ENCODE measurements around the gene INPP5K.

Gene INPP5K

GRCh38 chr17:1491443-1492248 lies 24.8 kb downstream of the INPP5K start:
- Histone ChIP-seq H3K9me3 (ENCODE audit: control insufficient read depth, insufficient read depth, low read depth, low read length) (no peaks in the 10 kb centered on the region), H3K27me3 (ENCODE audit: control insufficient read depth, insufficient read depth, low read length) (peaks cover 5% of the 10 kb centered on the region; the same call in 1 of the 2 replicates), H3K27ac (ENCODE audit: low read depth, low read length) (no peak overlapping the region; the same call in 1 of the 2 replicates), H3K4me1 (ENCODE audit: control insufficient read depth, insufficient read depth, low read length) (peaks cover 37% of the 10 kb centered on the region), H3K4me3 (ENCODE audit: low read depth, low read length) (peak overlapping the region; percentile 97), H3K36me3 (ENCODE audit: control insufficient read depth, insufficient read depth, low read length) (peaks cover 15% of the 10 kb centered on the region), H3K9ac (ENCODE audit: low read length) (peak overlapping the region; percentile 78)

DNA sequence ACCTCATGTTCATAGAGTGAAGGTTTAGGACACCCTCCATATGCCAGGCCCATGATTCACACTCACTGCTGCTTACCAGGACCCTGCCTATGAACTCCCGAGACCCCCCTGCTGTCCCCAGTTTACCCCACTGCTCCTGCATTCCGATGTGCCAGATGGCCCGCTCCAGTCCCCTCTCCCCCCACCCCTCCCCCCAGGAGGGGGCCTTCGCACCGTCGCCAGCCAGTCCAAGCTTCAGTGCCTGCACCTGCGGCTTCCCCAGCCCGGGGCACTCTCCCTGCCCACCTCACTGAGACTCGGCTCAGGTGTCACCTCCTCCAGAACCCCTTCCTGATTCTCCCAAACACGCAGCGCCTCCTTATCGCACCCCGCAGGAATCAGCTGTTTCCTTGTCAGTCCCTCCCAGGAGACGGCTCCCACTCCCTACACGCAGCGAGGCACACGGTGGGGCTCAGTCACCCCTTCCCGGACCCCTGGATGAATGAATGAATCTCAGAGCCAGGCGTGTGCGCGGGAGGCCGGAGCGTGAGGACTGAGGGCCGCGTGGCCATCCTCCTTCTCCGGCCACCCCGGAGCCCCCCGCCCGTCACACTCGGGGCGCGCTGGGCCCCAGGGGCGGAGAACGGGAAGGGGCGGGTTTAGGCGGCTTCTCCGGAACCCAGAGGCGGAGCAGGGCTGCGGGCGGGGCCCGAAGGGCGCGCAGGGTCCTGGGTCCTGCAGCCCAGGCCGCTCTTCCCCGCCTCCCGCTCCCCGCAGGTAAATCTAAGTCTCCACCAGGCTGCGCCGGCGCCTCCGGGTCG lies 25.6 kb downstream of the INPP5K start:
- Histone ChIP-seq H3K9me3 (ENCODE audit: control insufficient read depth, insufficient read depth, low read depth, low read length) (no peaks in the 10 kb centered on the region), H3K27me3 (ENCODE audit: control insufficient read depth, insufficient read depth, low read length) (peaks cover 5% of the 10 kb centered on the region; the same call in 1 of the 2 replicates), H3K9ac (ENCODE audit: low read length) (peak overlapping the region; percentile 78), H3K36me3 (ENCODE audit: control insufficient read depth, insufficient read depth, low read length) (peaks cover 7% of the 10 kb centered on the region; the same call in 1 of the 2 replicates), H3K4me3 (ENCODE audit: low read depth, low read length) (peak overlapping the region; percentile 97), H3K27ac (ENCODE audit: low read depth, low read length) (peak overlapping the region; percentile 47; the same call in 1 of the 2 replicates), H3K4me1 (ENCODE audit: control insufficient read depth, insufficient read depth, low read length) (peaks cover 37% of the 10 kb centered on the region)

GRCh38 chr17:1488826-1489270 lies 27.6 kb downstream of the INPP5K start:
- Histone ChIP-seq H3K27ac (ENCODE audit: low read depth, low read length) (peak overlapping the region; percentile 86; the same call in 1 of the 2 replicates), H3K9ac (ENCODE audit: low read length) (peak overlapping the region; percentile 88), H3K36me3 (ENCODE audit: control insufficient read depth, insufficient read depth, low read length) (no peaks in the 10 kb centered on the region), H3K9me3 (ENCODE audit: control insufficient read depth, insufficient read depth, low read depth, low read length) (no peaks in the 10 kb centered on the region), H3K27me3 (ENCODE audit: control insufficient read depth, insufficient read depth, low read length) (peaks cover 5% of the 10 kb centered on the region; the same call in 1 of the 2 replicates), H3K4me1 (ENCODE audit: control insufficient read depth, insufficient read depth, low read length) (peaks cover 44% of the 10 kb centered on the region), H3K4me3 (ENCODE audit: low read depth, low read length) (peak overlapping the region; percentile 76)

DNA sequence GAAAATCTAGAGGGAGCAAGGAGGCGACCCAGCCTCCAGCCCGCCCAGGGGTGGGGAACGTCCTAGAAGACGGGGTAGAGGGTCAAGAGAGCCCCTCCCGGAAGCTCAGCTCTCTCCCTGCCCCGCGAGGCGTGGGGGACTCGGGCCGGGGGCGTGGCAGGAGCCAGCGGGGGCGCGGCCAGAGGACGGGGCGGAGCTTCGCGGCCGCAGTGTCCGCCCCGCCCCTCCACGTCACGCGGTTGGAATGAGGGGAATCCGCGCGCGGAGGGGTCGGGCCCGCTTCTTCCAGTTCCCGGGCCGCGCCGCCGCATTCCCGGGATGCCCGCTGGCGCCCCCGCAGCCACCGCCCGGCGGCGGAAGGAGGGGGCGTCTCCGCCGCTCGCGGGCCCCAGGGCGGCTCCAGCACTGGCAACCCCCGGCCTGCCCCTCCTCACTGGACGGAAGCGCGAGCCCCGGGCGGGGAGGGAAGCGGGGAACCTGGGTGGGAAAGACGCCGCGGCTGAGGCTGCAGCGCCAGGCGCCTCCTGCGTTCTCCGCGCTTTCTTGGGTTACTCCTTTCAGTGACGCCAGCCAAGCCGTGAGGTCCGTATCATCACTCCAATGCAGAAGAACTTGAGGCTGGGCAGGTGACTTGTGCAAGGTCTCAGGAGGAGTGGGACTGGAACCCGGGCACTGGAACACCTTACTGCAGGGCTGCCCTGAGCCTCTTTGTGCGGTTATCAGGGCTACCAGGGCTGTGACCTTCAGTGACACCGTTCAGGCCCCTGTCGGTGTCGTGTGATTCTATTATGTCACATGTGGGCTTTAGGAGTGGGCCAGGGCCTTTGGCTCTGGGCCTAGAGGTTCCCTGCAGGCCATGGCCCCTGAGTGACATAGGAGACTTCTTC lies 28.2 kb downstream of the INPP5K start:
- peaks cover 5% of the 10 kb centered on the region for H3K36me3 ChIP-seq (ENCODE audit: control insufficient read depth, insufficient read depth, low read length)
- peaks cover 39% of the 10 kb centered on the region for H3K4me1 ChIP-seq (ENCODE audit: control insufficient read depth, insufficient read depth, low read length)
- peak overlapping the region; percentile 76 for H3K4me3 ChIP-seq (ENCODE audit: low read depth, low read length)
- peak overlapping the region; percentile 92 for H3K9ac ChIP-seq (ENCODE audit: low read length)
- peak overlapping the region; percentile 86; the same call in 1 of the 2 replicates for H3K27ac ChIP-seq (ENCODE audit: low read depth, low read length)
- H3K27me3 ChIP-seq (ENCODE audit: control insufficient read depth, insufficient read depth, low read length): peaks cover 5% of the 10 kb centered on the region; the same call in 1 of the 2 replicates
- no peaks in the 10 kb centered on the region for H3K9me3 ChIP-seq (ENCODE audit: control insufficient read depth, insufficient read depth, low read depth, low read length)

GRCh38 chr17:1486802-1487695 lies 29.4 kb downstream of the INPP5K start:
- H3K9ac ChIP-seq (ENCODE audit: low read length): peak overlapping the region; percentile 92

GRCh38 chr17:1485423-1486376 lies 30.7 kb downstream of the INPP5K start:
- Histone ChIP-seq H3K9ac (ENCODE audit: low read length) (peak overlapping the region; percentile 86), H3K4me3 (ENCODE audit: low read depth, low read length) (peak overlapping the region; percentile 76), H3K36me3 (ENCODE audit: control insufficient read depth, insufficient read depth, low read length) (peaks cover 23% of the 10 kb centered on the region), H3K27me3 (ENCODE audit: control insufficient read depth, insufficient read depth, low read length) (no peaks in the 10 kb centered on the region), H3K27ac (ENCODE audit: low read depth, low read length) (peak overlapping the region; percentile 53; the same call in 1 of the 2 replicates), H3K4me1 (ENCODE audit: control insufficient read depth, insufficient read depth, low read length) (peaks cover 27% of the 10 kb centered on the region), H3K9me3 (ENCODE audit: control insufficient read depth, insufficient read depth, low read depth, low read length) (no peaks in the 10 kb centered on the region)

More at GRCh38 chr17:1486802-1487695, 29.4 kb downstream of the INPP5K start:
- Histone ChIP-seq H3K36me3 (ENCODE audit: control insufficient read depth, insufficient read depth, low read length) (peaks cover 9% of the 10 kb centered on the region), H3K4me3 (ENCODE audit: low read depth, low read length) (peak overlapping the region; percentile 76), H3K27ac (ENCODE audit: low read depth, low read length) (peak overlapping the region; percentile 86; the same call in 1 of the 2 replicates), H3K4me1 (ENCODE audit: control insufficient read depth, insufficient read depth, low read length) (peaks cover 30% of the 10 kb centered on the region), H3K27me3 (ENCODE audit: control insufficient read depth, insufficient read depth, low read length) (peaks cover 3% of the 10 kb centered on the region; the same call in 1 of the 2 replicates), H3K9me3 (ENCODE audit: control insufficient read depth, insufficient read depth, low read depth, low read length) (no peaks in the 10 kb centered on the region)

DNA sequence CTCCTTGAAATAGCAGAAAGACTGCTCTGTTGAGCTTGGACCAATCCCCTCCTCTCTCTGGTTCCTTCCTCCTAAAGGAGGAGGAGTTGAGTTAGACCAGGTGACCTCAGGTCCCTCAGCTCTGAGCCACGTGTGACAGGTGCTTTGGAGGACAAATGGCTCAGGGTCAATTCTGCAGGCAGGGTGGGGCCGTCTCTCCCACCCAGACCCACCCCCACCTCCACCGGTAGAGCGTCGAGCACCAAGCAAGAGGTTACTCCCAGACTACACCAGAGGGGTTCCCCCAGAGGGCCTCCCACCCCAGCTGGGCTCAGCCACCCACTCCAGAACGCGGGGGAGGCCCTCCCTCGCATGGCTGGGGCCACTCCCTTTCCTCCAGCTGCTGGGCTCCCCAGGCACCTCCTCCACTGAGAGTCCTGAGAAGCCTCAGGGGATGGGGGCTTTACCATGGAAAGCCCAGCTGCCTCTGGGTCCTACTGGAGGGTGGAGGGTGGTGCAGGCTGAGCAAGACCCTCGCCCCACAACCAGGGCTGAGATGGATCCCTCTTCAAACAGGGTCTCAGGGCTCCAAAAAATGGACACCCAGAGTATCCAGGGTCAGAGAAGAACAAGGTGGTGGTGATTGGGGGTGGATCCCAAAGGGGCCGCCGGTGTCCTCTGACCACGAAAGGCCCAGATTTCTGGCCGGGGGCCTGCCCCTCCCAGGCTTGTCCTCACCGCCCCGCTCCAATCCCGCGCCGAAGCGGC lies 31.6 kb downstream of the INPP5K start:
- H3K9ac ChIP-seq (ENCODE audit: low read length): peak overlapping the region; percentile 73
- H3K9me3 ChIP-seq (ENCODE audit: control insufficient read depth, insufficient read depth, low read depth, low read length): no peaks in the 10 kb centered on the region
- H3K27me3 ChIP-seq (ENCODE audit: control insufficient read depth, insufficient read depth, low read length): no peaks in the 10 kb centered on the region
- H3K4me1 ChIP-seq (ENCODE audit: control insufficient read depth, insufficient read depth, low read length): peaks cover 21% of the 10 kb centered on the region
- peak overlapping the region; percentile 40; the same call in 1 of the 2 replicates for H3K27ac ChIP-seq (ENCODE audit: low read depth, low read length)
- peak overlapping the region; percentile 51 for H3K4me3 ChIP-seq (ENCODE audit: low read depth, low read length)
- peaks cover 27% of the 10 kb centered on the region for H3K36me3 ChIP-seq (ENCODE audit: control insufficient read depth, insufficient read depth, low read length)

- no peak overlapping the region for H3K9ac ChIP-seq (ENCODE audit: low read length)
- no peaks in the 10 kb centered on the region for H3K27me3 ChIP-seq (ENCODE audit: control insufficient read depth, insufficient read depth, low read length)
- H3K4me1 ChIP-seq (ENCODE audit: control insufficient read depth, insufficient read depth, low read length): peaks cover 19% of the 10 kb centered on the region
- no peak overlapping the region for H3K27ac ChIP-seq (ENCODE audit: low read depth, low read length)
- H3K9me3 ChIP-seq (ENCODE audit: control insufficient read depth, insufficient read depth, low read depth, low read length): no peaks in the 10 kb centered on the region
- H3K36me3 ChIP-seq (ENCODE audit: control insufficient read depth, insufficient read depth, low read length): peaks cover 29% of the 10 kb centered on the region
- 0 out of 2 replicates have a peak overlapping the region, but pooled peaks have one; percentile 1 for H3K4me3 ChIP-seq (ENCODE audit: low read depth, low read length)
Measured at GRCh38 chr17:1484060-1484535, 32.3 kb downstream of the INPP5K start.
